GM21576 (cell line): Measurements from ENCODE around the gene GALM.
"Not testable (repeated sequence)": the region's sequence is repeated elsewhere in the genome, so short reads cannot be mapped to it uniquely, and the experiment has no call there.

Source experiments
- ATAC-seq: cut with Tn5 transposase; IDR thresholded peaks from one replicate; pipeline ENCODE4 v1.9.1; 2021; ENCODE audit warnings: mild to moderate bottlenecking, moderate library complexity; ENCODE audit not compliant: unreplicated experiment

GALM gene

DNA sequence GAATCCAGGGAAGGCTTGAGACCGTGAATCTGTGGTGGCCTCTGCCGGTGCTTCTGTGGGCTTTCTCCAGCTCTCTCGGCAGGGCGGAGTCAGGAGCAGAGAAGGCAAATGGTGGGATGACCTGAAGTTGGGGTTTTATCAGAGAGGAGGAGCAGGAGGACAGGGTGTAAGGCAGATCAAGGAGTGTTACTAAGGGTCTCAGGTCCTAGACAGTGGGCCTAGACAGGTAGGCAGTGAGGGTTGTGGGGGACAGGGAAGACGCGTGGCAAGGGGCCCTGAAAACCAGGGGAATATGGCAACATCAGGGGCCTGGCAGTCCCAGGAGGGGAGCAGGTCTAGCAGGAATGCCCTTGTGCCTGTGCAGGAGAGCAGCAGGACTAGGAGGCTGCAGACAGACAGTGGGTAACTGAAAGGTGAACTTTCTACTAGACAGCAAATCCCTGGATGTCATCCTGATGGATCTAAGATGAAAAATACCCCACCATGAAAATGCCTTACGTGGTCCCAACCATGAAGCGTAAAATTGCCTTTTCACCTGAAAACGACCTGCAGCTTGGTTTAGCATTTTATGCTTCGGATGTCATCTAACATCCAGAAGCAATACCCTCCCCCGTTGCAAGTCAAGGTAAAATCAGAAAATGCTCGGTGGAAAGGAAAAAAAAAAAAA, 43.1 kb downstream of the GALM start:
- no peak for ATAC-seq

DNA sequence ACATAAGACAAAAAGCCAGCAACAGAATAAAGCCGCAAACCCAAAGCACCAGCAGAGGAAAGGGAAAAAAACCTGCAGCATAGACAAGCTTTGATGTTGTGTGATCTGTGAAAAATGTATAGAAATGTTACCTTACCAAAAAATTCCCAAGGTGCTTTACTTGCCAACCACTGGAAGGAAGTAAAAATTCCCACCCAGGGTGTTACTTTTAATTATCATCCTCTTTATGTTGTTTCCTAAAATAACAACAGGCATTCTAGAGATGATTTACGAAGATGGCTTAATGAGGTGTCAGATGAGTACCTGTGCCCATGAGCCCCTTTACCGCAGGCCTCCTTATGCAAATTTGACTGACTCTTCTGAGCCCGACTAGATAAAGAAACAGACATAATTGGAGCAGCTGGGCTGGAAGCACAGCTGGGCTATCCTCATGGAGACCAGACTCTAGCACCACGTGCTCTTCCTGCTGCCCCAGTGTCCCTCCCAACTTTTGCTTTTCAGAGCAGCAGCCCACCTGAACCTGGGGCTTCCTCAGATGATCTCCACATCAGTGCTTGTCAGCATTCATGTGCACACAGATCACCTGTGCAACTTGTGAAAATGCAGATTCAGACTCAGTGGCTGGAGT, 43.8 kb downstream of the GALM start:
- ATAC-seq = peak; percentile 61

DNA sequence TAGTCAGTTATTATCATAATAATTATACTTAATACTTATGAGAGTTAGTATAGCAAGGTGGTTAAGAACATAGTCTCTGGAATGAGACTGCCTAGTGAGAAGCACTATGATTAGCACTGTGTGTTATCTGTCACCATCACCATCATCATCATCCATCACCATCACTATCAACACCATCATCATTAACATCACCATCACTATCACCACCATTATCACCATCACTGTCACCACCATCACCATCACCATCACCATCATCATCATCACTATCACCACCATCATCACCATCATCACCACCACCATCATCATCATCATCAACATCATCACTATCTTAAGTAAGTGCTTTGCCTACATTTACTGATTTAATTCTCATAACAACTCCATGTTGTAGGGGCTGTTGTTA, 45.6 kb downstream of the GALM start:
- ATAC-seq = no peak

DNA sequence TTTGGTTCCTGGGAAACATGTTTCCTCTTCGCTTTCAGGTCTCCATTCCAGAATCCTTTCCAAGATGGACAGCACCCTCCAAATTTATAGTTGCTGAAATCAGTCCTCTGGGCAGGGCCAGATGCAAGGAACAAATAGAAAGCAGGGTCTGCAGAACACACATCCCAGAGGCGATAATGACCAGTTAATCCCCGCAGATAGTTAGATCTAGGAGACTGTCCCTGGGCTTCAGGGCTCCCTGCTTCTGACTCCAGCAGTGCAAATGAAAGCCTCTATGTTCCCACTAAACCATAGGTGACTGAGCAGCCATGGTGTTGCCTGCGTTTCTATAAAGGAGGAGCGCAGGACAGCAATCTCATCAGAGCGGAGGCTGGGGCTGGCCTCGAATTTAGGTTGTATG, 46.5 kb downstream of the GALM start:
- no peak for ATAC-seq

DNA sequence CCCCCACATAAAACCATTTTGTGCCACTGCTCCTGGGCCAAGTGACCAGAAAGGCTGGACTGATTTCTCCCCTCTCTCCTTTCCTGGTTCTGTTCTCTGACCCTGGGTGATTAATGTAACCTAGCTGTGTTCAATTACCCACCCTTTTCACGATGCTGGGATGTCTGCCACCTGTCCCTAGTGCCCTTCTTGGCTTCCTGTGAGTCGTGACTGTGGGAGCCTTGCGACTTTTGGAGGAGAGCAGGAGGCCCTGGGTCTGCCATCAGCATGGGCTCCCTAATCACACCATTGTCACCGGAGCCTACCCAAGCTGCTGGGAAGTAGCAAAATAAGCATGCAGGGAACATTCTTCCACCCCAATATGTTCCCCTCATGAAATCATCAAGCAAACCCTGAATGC, 47.0 kb downstream of the GALM start:
- ATAC-seq = no peak

DNA sequence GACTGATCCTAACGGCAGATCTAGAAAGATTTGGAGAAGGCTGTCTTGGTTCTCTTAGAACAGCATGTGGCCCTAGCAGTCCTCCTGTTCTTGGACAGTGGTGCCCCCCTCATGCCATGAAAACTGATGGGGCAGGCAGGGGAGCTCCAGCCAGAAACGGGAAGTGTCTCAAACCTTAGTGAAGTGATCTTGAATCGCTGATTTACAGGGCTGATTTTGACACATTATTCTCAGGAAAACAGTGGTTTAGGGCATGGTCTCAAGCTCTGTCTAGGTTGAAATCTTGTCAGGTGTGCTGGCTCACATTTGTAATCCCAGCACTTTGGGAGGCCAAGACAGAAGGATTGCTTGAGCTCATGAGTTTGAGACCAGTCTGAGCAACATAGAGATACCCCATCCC, 47.4 kb downstream of the GALM start:
- no peak for ATAC-seq

DNA sequence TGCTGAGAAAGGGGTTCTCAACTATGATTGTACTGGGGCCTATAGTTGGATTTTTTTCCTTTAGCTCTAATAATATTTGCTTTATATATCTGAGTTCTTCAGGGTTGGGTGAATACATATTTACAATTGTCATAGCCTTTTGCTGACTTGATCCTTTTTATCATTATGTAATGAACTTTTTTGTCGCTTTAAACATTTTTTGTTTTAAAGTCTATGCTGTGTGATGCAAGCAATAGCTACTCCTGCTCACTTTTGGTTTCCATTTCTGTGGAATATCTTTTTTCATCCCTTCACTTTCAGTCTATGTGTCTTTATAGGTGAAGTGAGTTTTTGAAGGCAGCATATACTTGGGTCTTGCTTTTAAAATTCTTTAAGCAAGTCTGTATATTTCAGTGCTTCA, 49.0 kb downstream of the GALM start:
- not testable (repeated sequence) for ATAC-seq

DNA sequence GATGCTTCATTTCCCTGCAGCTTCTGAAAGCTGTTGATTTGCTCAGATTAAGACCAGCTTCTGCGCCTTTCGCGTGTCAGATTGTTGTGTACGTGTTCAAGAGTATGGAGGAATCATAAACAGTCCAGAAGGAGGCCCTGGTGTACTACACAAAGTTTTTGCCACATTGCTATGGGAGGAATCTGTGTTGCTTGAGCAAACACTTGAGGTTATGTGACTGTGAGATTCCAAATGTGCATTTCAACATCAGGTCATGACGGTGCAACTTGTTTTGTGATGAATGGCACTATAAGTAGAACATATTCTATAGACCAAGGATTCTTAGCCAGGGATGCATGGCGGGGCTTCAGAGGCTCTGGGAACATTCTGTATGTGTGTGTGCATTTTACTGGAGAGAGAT, 50.3 kb downstream of the GALM start:
- ATAC-seq = no peak

DNA sequence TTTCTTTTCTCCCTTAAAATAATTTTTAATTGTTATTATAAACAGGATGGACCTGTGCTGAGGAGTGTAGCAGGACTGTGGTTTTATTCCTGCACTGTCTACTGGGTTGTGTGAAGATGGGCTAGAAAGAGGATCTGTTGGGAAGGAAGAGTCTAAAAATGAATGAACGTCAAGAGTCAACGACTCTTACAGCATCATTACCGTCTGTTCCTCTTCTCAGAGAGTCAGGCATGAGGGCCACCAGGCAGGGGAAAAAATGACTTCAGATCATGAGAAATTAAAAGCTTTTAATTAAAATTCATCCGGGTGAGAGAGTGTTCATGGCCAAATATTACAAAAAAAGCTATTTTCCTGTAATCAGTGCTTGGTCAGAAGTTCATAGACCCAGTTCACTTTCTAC, 52.7 kb downstream of the GALM start:
- no peak for ATAC-seq

DNA sequence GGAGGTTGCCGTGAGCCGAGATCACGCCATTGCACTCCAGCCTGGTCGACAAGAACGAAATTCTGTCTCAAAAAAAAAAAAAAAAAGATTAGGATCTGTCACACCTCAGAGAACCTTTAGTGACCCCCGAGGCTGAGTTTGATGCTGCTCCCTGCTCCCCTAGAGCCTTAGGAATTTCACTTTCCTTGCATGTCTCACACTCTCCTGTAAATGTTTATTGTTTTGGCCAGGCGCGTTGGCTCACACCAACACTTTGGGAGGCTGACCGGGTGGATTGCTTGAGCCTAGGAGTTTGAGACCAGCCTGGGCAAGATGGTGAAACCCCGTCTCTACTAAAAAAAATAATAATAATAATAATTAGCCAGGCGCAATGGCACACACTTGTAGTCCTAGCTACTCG, 53.8 kb downstream of the GALM start:
- no peak for ATAC-seq

DNA sequence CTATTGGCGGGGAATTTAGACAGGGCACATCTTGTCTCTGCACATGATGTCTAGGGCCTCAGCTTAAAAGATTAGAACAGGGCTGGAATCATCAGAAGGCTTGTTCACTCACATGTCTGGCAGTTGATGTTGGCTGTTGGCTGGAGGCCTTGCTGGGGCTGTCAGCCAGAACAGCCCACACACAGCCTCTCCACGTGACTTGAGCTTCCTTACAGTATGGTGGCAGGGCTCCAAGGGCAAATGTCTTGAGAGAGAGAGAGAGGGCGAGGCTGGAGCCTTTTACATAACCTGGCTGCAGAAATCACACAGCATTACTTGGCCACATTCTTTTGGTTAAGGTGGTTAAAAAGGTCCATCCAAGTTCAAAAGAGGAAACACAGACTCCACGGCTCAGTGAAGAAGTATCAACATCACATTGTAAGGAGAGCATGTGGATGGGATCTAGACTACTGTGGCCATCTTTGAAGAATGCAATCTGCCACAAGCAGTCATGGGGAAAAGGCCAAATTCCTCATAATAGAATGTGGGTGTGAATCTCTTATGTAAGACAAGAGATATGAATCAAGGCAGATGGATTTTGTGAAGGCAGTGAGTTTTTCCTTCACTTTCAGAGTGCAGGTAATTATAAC, 54.8 kb downstream of the GALM start:
- no peak for ATAC-seq

DNA sequence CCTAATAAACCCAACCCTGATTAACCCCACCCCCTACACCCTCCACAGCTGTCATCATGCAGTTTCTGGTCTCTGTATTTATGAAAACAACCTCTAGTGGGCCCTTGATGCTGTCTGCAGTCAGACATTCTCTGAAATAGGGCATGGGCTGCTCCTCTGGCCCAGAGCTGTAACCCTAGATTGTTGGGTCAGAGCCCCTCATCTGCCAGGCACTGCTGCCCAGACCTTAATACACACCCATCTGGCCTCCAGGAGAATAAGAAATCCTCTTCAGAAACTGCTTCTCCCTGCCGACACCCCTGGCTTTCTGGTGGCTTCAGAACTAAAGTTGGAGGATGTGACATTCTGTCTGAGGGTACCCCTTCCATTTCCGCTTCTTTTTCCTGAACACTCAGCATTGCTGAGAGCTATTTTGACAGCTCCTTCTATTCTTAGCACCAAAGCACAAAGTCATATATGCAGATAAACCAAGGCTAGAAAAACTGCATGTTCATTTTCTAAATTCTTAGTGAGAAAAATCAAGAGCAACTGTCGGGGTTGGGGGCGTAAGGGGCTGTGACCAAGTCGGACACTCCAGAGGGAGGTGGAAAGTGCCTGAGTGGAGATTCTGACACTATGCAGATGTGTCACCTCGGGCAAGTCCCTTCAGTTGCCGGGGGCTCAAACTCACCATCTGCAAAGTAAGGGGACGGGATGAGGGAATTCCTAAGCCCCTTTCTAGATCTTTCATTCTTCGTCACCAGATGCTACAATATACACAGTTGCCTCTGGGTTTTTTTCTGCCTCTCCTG, 56.6 kb downstream of the GALM start:
- ATAC-seq = peak; percentile 40

DNA sequence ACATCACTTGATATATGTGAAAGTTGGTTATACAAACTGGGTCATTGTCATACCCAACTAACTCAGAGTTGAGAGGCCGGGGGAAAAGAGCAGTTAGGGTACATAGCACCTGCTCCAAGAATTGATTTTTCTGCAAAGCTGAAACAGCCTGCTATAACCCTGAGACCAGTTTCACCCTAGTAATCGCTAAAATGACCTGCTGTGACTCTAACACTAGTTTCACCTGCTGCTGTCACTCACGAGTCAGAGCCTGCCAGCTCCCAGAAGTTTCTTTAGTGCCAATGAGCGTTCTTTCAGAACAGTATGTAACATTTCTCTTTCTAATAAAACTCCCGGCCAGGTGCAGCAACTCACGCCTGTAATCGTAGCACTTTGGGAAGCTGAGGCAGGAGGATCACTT, 57.3 kb downstream of the GALM start:
- ATAC-seq = peak; percentile 66

DNA sequence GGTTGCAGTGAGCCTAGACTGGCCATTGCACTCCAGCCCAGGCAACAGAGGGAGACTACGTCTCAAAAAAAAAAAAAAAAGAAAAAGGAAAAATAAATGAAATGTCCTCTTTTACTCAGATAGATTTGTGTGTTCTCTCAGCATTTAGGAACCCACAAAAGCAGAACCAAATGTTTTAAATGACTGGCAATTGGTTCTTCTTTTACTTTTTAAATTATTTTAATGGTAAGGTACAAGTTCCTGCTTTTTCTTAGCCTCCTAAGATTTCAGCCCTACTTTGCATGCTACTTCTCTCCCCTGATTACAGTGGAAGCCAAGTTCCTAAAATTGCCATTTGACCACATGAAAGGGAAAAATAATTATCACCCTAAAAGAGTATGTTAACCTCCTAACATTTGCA, 61.7 kb downstream of the GALM start:
- ATAC-seq = no peak

DNA sequence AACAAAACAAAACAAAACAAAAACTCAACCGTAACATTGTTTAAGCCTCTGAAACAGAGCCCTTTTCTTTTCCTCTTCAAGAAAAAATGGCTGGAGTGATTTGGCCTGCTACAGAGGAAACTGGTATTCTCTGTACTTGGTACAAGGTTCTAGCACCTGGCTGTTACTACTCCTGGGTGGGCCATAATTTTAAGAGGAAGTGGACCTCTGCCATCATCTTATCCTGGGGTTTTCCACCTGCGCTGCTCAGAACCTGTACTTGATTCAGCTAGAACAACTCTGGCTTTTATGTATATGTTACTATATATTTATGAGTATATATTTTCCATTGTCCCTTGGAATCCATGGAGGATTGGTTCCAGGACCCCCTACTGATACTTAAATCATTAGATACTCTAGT, 62.8 kb downstream of the GALM start:
- ATAC-seq = no peak

DNA sequence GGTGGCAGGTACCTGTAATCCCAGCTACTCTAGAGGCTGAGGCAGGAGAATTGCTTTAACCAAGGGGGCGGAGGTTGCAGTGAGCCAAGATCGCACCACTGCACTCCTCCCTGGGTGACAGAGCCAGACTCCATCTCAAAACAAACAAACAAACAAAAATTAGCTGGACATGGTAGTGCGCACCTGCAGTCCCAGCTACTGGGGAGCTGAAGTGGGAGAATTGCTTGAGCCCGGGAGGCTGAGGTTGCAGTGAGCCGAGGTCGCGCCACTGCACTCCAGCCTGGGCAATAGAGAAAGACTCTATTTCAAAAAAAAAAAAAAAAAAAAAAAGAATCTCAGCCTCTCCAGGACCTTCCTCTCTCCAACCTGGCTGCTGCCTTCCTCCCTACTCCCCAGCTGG, 65.2 kb downstream of the GALM start:
- ATAC-seq = no peak

DNA sequence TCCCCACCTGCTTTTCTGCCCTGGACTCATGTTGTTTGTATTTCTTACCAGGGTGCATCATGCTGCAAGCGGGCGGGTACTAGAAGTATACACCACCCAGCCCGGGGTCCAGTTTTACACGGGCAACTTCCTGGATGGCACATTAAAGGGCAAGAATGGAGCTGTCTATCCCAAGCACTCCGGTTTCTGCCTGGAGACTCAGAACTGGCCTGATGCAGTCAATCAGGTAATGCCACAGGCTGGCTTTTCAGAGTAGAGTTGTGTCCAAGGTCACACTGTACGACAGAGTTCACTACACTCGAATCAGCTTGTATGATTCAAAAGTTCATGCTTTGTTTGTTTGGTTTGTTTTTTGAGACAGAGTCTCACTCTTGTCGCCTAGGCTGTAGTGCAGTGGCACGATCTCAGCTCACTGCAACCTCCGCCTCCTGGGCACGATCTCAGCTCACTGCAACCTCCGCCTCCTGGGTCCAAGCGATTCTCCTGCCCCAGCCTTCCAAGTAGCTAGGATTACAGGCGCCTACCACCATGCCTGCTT, 65.8 kb downstream of the GALM start:
- ATAC-seq = no peak

DNA sequence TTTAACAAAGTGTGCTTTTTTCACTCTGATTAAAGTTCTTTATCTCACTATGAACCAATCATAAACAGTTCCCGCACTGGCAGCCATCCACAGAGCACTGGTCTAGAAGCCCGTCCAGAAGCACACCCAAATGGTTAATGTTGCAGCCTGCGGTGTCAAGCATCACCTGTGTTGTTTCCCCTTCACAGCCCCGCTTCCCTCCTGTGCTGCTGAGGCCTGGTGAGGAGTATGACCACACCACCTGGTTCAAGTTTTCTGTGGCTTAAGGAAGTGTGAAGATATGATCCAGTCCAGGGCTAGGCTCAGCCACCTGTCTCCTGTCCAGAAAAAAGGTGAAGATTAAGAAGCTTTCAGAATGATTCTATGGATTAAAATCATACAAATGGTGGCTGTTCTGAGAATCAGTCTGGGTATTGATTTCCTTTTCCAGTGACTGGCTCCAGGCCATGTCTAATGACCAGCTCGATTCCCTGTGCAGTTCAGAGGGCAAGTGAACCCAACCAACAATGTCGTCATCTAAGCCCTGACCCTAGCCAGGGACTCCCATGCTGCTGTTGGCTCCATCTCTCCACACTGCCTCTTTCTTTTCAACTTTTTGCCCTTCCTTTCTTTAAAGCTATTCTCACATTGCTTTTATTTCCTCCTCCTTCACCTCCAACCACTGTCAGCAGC, 67.5 kb downstream of the GALM start:
- ATAC-seq = no peak

DNA sequence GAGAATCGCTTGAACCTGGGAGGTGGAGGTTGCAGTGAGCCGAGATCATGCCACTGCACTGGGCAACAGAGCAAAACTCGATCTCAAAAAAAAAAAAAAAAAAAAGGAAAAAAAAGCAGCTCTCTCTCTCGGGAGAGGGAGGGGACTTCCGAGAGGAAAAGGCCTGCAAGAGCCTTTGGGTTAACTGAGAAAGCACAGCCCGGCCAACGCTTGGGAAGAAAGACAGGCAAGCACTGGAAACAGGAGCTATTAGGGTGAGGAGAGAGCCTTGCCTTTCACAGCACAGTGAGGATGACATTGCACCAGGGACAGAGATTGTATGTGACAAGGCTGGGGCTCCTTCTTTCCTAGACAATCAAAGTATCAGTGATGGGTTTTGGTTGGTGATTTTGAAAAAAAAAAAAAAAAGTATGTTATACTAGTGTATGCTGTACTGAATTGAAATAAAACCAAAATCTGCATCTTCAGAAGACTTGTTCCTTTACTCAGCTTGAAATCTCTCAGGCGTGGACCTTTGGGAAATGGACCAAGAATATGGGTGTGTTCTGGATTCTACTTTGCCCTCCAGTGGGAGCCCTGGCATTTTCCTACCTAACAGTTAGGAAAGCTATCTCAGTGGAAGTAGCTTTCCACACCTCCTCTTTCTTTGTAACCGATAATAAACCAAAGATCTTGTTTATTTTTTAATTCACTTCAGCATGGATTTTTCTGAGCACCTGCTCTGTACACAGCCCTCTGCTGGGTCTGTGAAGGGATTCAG, 68.6 kb downstream of the GALM start:
- no peak for ATAC-seq

DNA sequence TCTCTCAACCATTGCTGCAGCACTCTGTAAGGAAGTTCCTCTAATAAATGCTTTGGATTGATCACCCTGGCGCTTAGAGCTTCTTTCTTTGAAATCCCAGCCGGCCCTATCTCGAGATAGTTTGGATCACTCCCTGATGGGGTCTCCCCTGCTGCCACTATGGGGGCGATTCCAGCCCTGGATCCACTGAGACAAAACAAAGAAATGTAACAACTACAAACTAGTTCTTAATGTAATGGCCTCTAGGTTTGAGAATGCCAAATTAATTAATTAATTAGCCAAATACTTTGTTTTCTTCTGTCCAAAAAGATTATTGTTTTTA, 70.0 kb downstream of the GALM start:
- no peak for ATAC-seq
